Lower leg skin (tissue), 3 donors: ENCODE measurements around the gene DOCK10.

ENCODE experiments used
- POLR2A ChIP-seq, 2 donors: fragments of 450-650 bp; IDR thresholded peaks; one replicate each; pipeline ENCODE4 v1.6.1; 2016 to 2017; ENCODE audit warnings: antibody characterized with exemption in 2 of 2, mild to moderate bottlenecking in 1 of 2, moderate library complexity in 1 of 2
- TF ChIP-seq, protein P1 (sequence below), 3 donors: fragments of 450-650 bp; IDR thresholded peaks; one replicate each; pipeline ENCODE4 v1.5.1; 2016; ENCODE audit warnings: antibody characterized with exemption in 3 of 3, mild to moderate bottlenecking in 3 of 3, moderate library complexity in 2 of 3

DNA sequence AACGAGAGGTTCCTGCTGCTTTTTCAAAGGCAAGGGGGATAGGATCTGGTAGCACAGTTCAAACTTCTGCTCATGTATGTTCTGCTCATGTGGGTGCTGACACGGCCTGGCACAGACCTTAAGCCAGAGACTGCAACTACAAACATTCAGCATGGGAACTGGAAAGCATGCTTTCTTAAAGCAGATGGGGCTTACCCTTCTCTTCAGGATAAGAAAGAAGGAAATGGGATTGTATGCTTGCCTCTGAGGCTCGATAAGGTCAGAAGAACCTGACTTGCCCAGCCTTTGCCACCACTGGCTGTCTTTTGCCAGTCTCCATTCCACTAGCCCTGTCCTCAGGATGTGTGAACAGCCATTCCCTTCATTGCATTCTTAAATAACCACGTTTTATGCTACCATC lies 10.7 kb downstream of the DOCK10 start:
- TF ChIP-seq, protein P1, sequence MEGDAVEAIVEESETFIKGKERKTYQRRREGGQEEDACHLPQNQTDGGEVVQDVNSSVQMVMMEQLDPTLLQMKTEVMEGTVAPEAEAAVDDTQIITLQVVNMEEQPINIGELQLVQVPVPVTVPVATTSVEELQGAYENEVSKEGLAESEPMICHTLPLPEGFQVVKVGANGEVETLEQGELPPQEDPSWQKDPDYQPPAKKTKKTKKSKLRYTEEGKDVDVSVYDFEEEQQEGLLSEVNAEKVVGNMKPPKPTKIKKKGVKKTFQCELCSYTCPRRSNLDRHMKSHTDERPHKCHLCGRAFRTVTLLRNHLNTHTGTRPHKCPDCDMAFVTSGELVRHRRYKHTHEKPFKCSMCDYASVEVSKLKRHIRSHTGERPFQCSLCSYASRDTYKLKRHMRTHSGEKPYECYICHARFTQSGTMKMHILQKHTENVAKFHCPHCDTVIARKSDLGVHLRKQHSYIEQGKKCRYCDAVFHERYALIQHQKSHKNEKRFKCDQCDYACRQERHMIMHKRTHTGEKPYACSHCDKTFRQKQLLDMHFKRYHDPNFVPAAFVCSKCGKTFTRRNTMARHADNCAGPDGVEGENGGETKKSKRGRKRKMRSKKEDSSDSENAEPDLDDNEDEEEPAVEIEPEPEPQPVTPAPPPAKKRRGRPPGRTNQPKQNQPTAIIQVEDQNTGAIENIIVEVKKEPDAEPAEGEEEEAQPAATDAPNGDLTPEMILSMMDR (IDR thresholded peaks at IDR 0.05), result no peak
- TF ChIP-seq POLR2A (IDR thresholded peaks at IDR 0.05), result no peak
